DOHH2 (cell line): ENCODE results near the gene ZFAND2B.

Experiments used
- H3F3A ChIP-seq: fragments of 200-600 bp; sonication (generic), shearing (Covaris generic); 2 replicates; pipeline ENCODE4 v1.6.0; 2016; ENCODE audit warnings: antibody characterized with exemption, mild to moderate bottlenecking; ENCODE audit not compliant: control insufficient read depth, insufficient read depth
- H3K27ac ChIP-seq: fragments of 200-600 bp; sonication (generic); 2 replicates; pipeline ENCODE4 v1.5.1; 2014; ENCODE audit warnings: low read depth, mild to moderate bottlenecking, low read length, moderate library complexity
- H3K27me3 ChIP-seq: fragments of 200-600 bp; sonication (generic); 2 replicates; pipeline ENCODE4 v1.6.1; 2014; ENCODE audit warnings: mild to moderate bottlenecking, low read length, mixed read lengths; ENCODE audit not compliant: control insufficient read depth
- H3K36me3 ChIP-seq: fragments of 200-600 bp; sonication (generic); 2 replicates; pipeline ENCODE4 v1.6.1; 2014; ENCODE audit warnings: mild to moderate bottlenecking, low read length, moderate library complexity, mixed read lengths; ENCODE audit not compliant: control insufficient read depth
- H3K4me1 ChIP-seq: fragments of 200-600 bp; sonication (generic); 2 replicates; pipeline ENCODE4 v1.6.1; 2014; ENCODE audit warnings: mild to moderate bottlenecking, low read length, mixed read lengths; ENCODE audit not compliant: control insufficient read depth
- H3K4me2 ChIP-seq: fragments of 200-600 bp; sonication (generic); 2 replicates; pipeline ENCODE4 v1.6.0; 2014; ENCODE audit warnings: mild to moderate bottlenecking, low read length, moderate library complexity
- H3K4me3 ChIP-seq: fragments of 200-600 bp; sonication (generic); 2 replicates; pipeline ENCODE4 v1.5.1; 2014; ENCODE audit warnings: mild to moderate bottlenecking, low read length, mixed read lengths
- H3K79me2 ChIP-seq: fragments of 200-600 bp; sonication (generic); 2 replicates; pipeline ENCODE4 v1.6.1; 2014; ENCODE audit warnings: mild to moderate bottlenecking, low read length, mixed read lengths; ENCODE audit not compliant: control insufficient read depth
- H3K9me2 ChIP-seq: fragments of 200-600 bp; sonication (generic); replicated peaks from 2 replicates; pipeline ENCODE4 v1.6.1; 2014; ENCODE audit warnings: mild to moderate bottlenecking, low read length, mixed read lengths; ENCODE audit not compliant: control insufficient read depth
- H3K9me3 ChIP-seq: fragments of 200-600 bp; sonication (generic); 2 replicates; pipeline ENCODE4 v1.6.1; 2014; ENCODE audit warnings: antibody characterized with exemption, low read length, mixed read lengths; ENCODE audit not compliant: control insufficient read depth, insufficient read depth
- H4K20me1 ChIP-seq: fragments of 200-600 bp; sonication (generic); 2 replicates; pipeline ENCODE4 v1.6.0; 2014; ENCODE audit warnings: low read depth, mild to moderate bottlenecking, antibody characterized with exemption, low read length, moderate library complexity; ENCODE audit not compliant: control insufficient read depth, insufficient read depth
- EZH2phosphoT487 ChIP-seq: fragments of 200-600 bp; sonication (generic); IDR thresholded peaks from 2 replicates; pipeline ENCODE4 v1.6.1; 2017; ENCODE audit warnings: borderline replicate concordance, mild to moderate bottlenecking, antibody characterized with exemption, low read length, moderate library complexity, mixed read lengths
- TF ChIP-seq, protein P1 (sequence below): fragments of 200-600 bp; sonication (generic); IDR thresholded peaks from one replicate; pipeline ENCODE4 v1.5.1; 2014; ENCODE audit warnings: antibody characterized with exemption, mild to moderate bottlenecking, low read depth, low read length; ENCODE audit not compliant: poor library complexity, severe bottlenecking

Gene ZFAND2B

DNA sequence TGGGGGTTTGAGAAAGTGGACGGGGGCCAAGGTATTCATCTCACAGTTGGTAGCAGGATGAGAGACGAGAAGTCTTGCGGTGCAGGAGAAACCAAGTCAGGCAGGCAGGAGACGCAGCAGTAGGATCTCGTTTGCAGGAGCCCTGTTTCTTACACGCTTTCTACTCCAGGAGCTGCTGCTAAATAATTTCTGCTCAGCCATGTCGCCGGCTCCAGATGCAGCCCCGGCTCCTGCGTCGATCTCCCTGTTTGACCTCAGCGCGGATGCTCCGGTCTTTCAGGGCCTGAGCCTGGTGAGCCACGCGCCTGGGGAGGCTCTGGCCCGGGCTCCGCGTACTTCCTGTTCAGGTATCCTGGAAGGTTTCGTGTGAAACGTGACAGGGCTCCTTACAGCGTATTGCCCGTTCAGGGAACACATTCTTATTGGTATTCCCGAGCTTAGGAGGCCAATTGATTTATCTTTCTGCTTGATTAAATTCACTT lies 23.5 kb downstream of the ZFAND2B start:
- H3K4me3 ChIP-seq = peak overlapping the region; percentile 88
- H3K4me1 ChIP-seq = peaks cover 31% of the 10 kb centered on the region
- peak overlapping the region; percentile 72 for H3K27ac ChIP-seq
- H3K9me2 ChIP-seq = no peaks in the 10 kb centered on the region
- peaks cover 53% of the 10 kb centered on the region for H3K79me2 ChIP-seq
- no peaks in the 10 kb centered on the region for H3K9me3 ChIP-seq
- peaks cover 74% of the 10 kb centered on the region for H3K36me3 ChIP-seq
- H4K20me1 ChIP-seq = no peaks in the 10 kb centered on the region
- H3K27me3 ChIP-seq = no peaks in the 10 kb centered on the region
- H3K4me2 ChIP-seq = peak overlapping the region; percentile 81
- TF ChIP-seq, protein P1, sequence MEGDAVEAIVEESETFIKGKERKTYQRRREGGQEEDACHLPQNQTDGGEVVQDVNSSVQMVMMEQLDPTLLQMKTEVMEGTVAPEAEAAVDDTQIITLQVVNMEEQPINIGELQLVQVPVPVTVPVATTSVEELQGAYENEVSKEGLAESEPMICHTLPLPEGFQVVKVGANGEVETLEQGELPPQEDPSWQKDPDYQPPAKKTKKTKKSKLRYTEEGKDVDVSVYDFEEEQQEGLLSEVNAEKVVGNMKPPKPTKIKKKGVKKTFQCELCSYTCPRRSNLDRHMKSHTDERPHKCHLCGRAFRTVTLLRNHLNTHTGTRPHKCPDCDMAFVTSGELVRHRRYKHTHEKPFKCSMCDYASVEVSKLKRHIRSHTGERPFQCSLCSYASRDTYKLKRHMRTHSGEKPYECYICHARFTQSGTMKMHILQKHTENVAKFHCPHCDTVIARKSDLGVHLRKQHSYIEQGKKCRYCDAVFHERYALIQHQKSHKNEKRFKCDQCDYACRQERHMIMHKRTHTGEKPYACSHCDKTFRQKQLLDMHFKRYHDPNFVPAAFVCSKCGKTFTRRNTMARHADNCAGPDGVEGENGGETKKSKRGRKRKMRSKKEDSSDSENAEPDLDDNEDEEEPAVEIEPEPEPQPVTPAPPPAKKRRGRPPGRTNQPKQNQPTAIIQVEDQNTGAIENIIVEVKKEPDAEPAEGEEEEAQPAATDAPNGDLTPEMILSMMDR = no peak
- TF ChIP-seq EZH2phosphoT487 = no peak
- H3F3A ChIP-seq = no peaks in the 10 kb centered on the region; the same call in 1 of the 2 replicates

DNA sequence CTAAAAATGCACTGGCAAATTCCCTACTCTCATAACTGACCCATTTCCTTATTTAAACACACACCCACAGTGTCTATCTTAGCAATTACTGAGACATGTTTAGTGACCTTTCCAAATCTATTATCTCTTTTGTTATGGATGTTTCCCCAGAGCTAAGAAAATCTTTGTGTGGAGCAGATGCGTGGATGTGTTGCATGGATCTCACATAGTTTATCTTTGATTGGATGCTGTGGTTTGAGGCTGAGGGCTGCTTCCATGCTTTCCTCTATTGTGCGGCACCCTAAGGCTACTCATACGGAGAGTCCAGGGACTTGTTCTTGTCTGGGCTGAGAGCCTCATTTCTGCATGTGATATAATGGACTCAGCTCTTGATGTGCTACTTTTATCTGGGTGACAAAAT lies 27.7 kb downstream of the ZFAND2B start:
- Histone ChIP-seq H3K79me2 (peaks cover 31% of the 10 kb centered on the region), H4K20me1 (no peaks in the 10 kb centered on the region), H3F3A (peaks cover 4% of the 10 kb centered on the region), H3K27me3 (no peaks in the 10 kb centered on the region), H3K4me3 (no peak overlapping the region), H3K27ac (no peak overlapping the region), H3K36me3 (peaks cover 88% of the 10 kb centered on the region), H3K9me3 (no peaks in the 10 kb centered on the region), H3K4me1 (peaks cover 19% of the 10 kb centered on the region), H3K4me2 (no peak overlapping the region), H3K9me2 (no peaks in the 10 kb centered on the region)
- TF ChIP-seq, protein P1 = no peak
- TF ChIP-seq EZH2phosphoT487 = no peak

DNA sequence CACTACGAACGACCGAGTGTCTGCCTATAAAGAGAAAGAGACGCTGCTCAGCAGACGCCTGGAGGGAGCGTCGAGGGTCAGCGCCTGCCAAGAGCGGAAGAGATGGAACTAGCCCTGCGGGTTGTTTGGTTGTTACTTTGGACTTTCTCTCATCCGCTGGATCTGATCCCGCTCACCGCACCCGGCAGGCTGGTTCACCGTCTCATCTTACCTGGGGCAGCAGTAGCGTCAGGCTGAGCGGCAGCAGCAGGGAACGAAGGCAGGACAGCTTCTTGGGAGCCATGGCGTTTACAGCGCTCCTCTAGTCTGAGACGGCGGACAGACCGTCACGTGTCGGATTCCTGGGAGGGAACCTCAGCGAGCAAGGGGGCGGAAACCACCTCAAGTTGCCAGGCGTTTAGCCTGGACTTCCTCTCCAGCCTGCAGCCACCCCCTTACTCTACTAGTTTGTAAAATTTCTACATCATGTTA lies 36.7 kb downstream of the ZFAND2B start:
- no peaks in the 10 kb centered on the region for H3K9me2 ChIP-seq
- TF ChIP-seq EZH2phosphoT487 = no peak
- TF ChIP-seq, protein P1 = no peak
- H3K79me2 ChIP-seq = peaks cover 31% of the 10 kb centered on the region
- no peak overlapping the region for H3K4me2 ChIP-seq
- no peaks in the 10 kb centered on the region for H4K20me1 ChIP-seq
- H3K27me3 ChIP-seq = no peaks in the 10 kb centered on the region
- H3K4me1 ChIP-seq = peaks cover 34% of the 10 kb centered on the region
- no peak overlapping the region for H3K27ac ChIP-seq
- peaks cover 5% of the 10 kb centered on the region for H3F3A ChIP-seq
- H3K36me3 ChIP-seq = peaks cover 29% of the 10 kb centered on the region
- H3K4me3 ChIP-seq = no peak overlapping the region
- H3K9me3 ChIP-seq = no peaks in the 10 kb centered on the region

DNA sequence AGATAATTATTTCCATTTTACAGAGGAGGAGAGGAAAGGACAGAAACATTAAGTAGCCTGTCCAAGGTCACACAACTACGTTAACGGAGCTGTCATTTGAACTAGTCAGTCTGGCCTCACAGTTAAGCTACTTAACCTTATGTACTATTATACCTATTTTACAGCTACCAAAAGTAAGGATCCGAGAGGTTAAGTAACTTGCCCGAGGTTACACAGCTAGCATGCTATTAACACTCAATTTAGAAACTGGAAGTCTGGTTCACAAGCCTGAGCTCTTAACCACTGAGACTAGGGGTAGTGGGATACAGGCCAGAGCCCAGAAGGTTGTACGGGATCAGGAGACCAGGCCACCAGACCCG lies 38.2 kb downstream of the ZFAND2B start:
- TF ChIP-seq, protein P1 = no peak
- TF ChIP-seq EZH2phosphoT487 = no peak
- peaks cover 13% of the 10 kb centered on the region for H3F3A ChIP-seq
- peak overlapping the region; percentile 84 for H3K4me3 ChIP-seq
- H3K79me2 ChIP-seq = peaks cover 40% of the 10 kb centered on the region
- H3K4me2 ChIP-seq = peak overlapping the region; percentile 97
- no peaks in the 10 kb centered on the region for H4K20me1 ChIP-seq
- peaks cover 48% of the 10 kb centered on the region for H3K4me1 ChIP-seq
- H3K36me3 ChIP-seq = peaks cover 37% of the 10 kb centered on the region
- 0 out of 2 replicates have a peak overlapping the region, but pooled peaks have one; percentile 47 for H3K27ac ChIP-seq
- H3K27me3 ChIP-seq = no peaks in the 10 kb centered on the region
- H3K9me2 ChIP-seq = no peaks in the 10 kb centered on the region
- no peaks in the 10 kb centered on the region for H3K9me3 ChIP-seq
